GM12878 (cell line): ENCODE data around the gene COL7A1. TPM values are rescaled to one million over a fixed set of nuclear protein-coding genes. Genes with fewer than 3 reads are reported as not detected.
A peak's percentile ranks its signal among the peaks of the same experiment; 100 is the strongest.

Experiments
- BACH1 ChIP-seq: fragments of 450-650 bp; IDR thresholded peaks from 2 replicates; pipeline ENCODE4 v1.6.1; 2017; ENCODE audit warnings: mild to moderate bottlenecking, borderline replicate concordance
- ESRRA ChIP-seq: IDR thresholded peaks from 2 replicates; pipeline ENCODE4 v1.6.1; 2012; ENCODE audit warnings: mild to moderate bottlenecking, low read length, improper control_type of control experiment
- FOS ChIP-seq: IDR thresholded peaks from 3 replicates; pipeline ENCODE4 v1.6.1; 2011; ENCODE audit warnings: borderline replicate concordance; ENCODE audit not compliant: insufficient read length; ENCODE audit errors: extremely low read depth
- GATAD2B ChIP-seq: fragments of 450-650 bp; conservative IDR thresholded peaks from 2 replicates; pipeline ENCODE4 v1.6.1; 2017; ENCODE audit warnings: low read depth, mild to moderate bottlenecking, moderate library complexity
- HDAC2 ChIP-seq: fragments of 200-600 bp; sonication (generic); IDR thresholded peaks from 2 replicates; pipeline ENCODE4 v1.6.1; 2017
- IKZF1 ChIP-seq: fragments of 450-650 bp; conservative IDR thresholded peaks from 2 replicates; pipeline ENCODE4 v1.6.1; 2017; ENCODE audit warnings: antibody characterized with exemption, mild to moderate bottlenecking
- KDM1A ChIP-seq: fragments of 200-600 bp; sonication (generic); IDR thresholded peaks from 2 replicates; pipeline ENCODE4 v1.6.1; 2016; ENCODE audit warnings: borderline replicate concordance
- KLF5 ChIP-seq: fragments of 450-650 bp; IDR thresholded peaks from 2 replicates; pipeline ENCODE4 v1.6.1; 2014; ENCODE audit warnings: mild to moderate bottlenecking; ENCODE audit not compliant: partially characterized antibody
- NBN ChIP-seq: fragments of 450-650 bp; IDR thresholded peaks from 2 replicates; pipeline ENCODE4 v1.6.1; 2016
- NR2F1 ChIP-seq: fragments of 450-650 bp; conservative IDR thresholded peaks from 2 replicates; pipeline ENCODE4 v1.6.1; 2017; ENCODE audit warnings: mild to moderate bottlenecking
- NRF1 ChIP-seq: conservative IDR thresholded peaks from 2 replicates; pipeline ENCODE4 v1.6.1; 2011; ENCODE audit warnings: mild to moderate bottlenecking, low read depth, low read length, improper control_type of control experiment
- PAX5 ChIP-seq: IDR thresholded peaks from 2 replicates; pipeline ENCODE4 v1.6.1; 2011; ENCODE audit warnings: low read depth, low read length, borderline replicate concordance
- POLR2A ChIP-seq: IDR thresholded peaks from 2 replicates; pipeline ENCODE4 v1.6.1; 2011; ENCODE audit warnings: low read depth, mild to moderate bottlenecking, low read length
- POU2F2 ChIP-seq: IDR thresholded peaks from 3 replicates; pipeline ENCODE4 v1.6.1; 2011; ENCODE audit warnings: low read depth, mild to moderate bottlenecking, low read length, borderline replicate concordance
- RELA ChIP-seq: fragments of 450-650 bp; IDR thresholded peaks from 2 replicates; pipeline ENCODE4 v1.8.0; 2014; ENCODE audit warnings: borderline replicate concordance; ENCODE audit not compliant: partially characterized antibody
- SIN3A ChIP-seq: IDR thresholded peaks from 2 replicates; pipeline ENCODE4 v1.6.1; 2012; ENCODE audit warnings: low read depth, low read length, improper control_type of control experiment
- SMARCA5 ChIP-seq: fragments of 450-650 bp; IDR thresholded peaks from 2 replicates; pipeline ENCODE4 v1.6.1; 2017; ENCODE audit warnings: mild to moderate bottlenecking
- WRNIP1 ChIP-seq: IDR thresholded peaks from 2 replicates; pipeline ENCODE4 v1.6.1; 2011; ENCODE audit warnings: low read depth, low read length, improper control_type of control experiment, borderline replicate concordance
- ZNF207 ChIP-seq: fragments of 450-650 bp; IDR thresholded peaks from 2 replicates; pipeline ENCODE4 v1.6.1; 2014; ENCODE audit warnings: antibody characterized with exemption, mild to moderate bottlenecking, borderline replicate concordance
- polyA plus RNA-seq, 11 experiments: library from polyadenylated mRNA; depleted of rRNA in 4 of 11; unstranded in 6 of 11; stranded (reverse) in 5 of 11; fragments of >200 nt; fragmentation: Nextera tagmentation in 4 of 11; fragmentation: Illumina TruSeq in 1 of 11; extraction: Ambion mirVana in 4 of 11; extraction: Trizol in 1 of 11; gene quantifications; 1 replicate in 1 of 11; 2 replicates in 10 of 11; pipeline versions ENCODE4 v1.2.1 to v1.2.3, GENCODE V29; 2011 to 2016; ENCODE audit warnings: inconsistent platforms in 2 of 11, missing spikeins in 2 of 11, low read depth in 1 of 11
- total RNA-seq, 4 experiments: library from RNA; depleted of rRNA in 3 of 4; stranded (reverse); fragments of >200 nt in 3 of 4; fragmentation: Illumina TruSeq in 1 of 4; extraction: Trizol in 1 of 4; gene quantifications; 2 replicates each; pipeline versions ENCODE4 v1.2.1 to v1.2.3, GENCODE V29; 2013 to 2021
- TF ChIP-seq, protein P1 (sequence below): fragments of 150-350 bp; IDR thresholded peaks from 2 replicates; pipeline ENCODE4 v1.6.1; 2014; ENCODE audit warnings: mild to moderate bottlenecking, low read depth, low read length
- TF ChIP-seq, protein P2 (sequence below): IDR thresholded peaks from 2 replicates; pipeline ENCODE4 v1.6.1; 2011; ENCODE audit warnings: low read depth, mild to moderate bottlenecking, low read length, moderate library complexity, borderline replicate concordance; ENCODE audit errors: extremely low read depth
- TF ChIP-seq, protein P3 (sequence below), 3 experiments: IDR thresholded peaks in 2 of 3; conservative IDR thresholded peaks in 1 of 3; 2 replicates each; pipeline ENCODE4 v1.5.1; 2011; ENCODE audit warnings: low read depth in 3 of 3, low read length in 3 of 3, mild to moderate bottlenecking in 3 of 3, control low read depth in 2 of 3, moderate library complexity in 2 of 3, inconsistent platforms in 1 of 3, mixed read lengths in 1 of 3; ENCODE audit not compliant: control insufficient read depth in 2 of 3, insufficient read depth in 1 of 3; ENCODE audit errors: extremely low read depth in 1 of 3
- TF ChIP-seq, protein P4 (sequence below): IDR thresholded peaks from 2 replicates; pipeline ENCODE4 v1.6.1; 2012; ENCODE audit warnings: low read depth, low read length, improper control_type of control experiment
- TF ChIP-seq, protein P5 (sequence below): fragments of 450-650 bp; IDR thresholded peaks from 2 replicates; pipeline ENCODE4 v1.6.1; 2017; ENCODE audit warnings: mild to moderate bottlenecking, low read depth, inconsistent platforms; ENCODE audit not compliant: poor library complexity, severe bottlenecking

Gene COL7A1
- total and polyA plus RNA-seq, 10 of the 15 experiments (the other 5 are each of a cell fraction or from before 2014, with no cell fraction given), result 0.01 to 1.9 (median 0.29) TPM; not detected in 1

DNA sequence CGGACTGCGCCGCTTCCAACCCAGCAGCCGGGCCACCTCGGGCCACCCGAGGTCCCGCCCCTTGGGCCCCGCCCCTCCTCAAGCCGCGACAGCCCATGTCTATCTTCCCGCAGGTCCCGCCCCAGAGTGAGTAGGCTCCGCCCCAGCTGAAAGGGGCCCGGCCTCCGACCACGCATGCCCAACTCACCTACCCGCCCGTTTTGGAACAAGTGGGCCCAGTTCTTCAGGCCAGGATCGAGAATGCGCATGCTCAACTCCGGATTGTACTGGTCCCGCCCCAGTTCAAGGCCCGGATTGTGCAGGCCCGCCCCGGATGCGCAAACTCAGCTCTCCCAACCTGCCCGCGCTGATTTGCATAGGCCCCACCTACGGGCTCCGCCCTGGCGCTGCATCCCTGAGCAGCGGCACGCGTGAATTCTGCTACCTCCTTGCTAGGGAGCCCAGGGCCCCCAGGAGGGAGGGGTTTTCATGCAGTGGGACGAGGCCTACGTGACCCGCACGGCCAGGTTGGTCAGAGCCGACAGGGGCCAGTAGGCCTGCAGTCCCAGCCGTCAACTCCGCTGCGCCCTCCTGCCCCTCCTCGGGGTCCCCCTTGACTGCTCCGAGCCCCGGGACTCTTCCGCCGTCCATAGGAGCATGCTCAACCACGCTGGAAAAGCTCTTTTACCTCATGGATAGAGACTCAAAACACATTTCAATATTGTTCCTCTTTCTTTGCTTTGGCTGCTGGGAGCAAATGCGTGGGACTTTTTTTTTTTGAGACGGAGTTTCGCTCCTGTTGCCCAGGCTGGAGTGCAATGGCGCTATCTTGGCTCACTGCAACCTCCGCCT, 38.1 kb downstream of the COL7A1 start, which contains the start of gene PFKFB4 (continued):
- TF ChIP-seq PAX5 (no peak; the same call in 1 of the 2 replicates), NBN (peak; percentile 89), POLR2A (peak; percentile 77), RELA (peak; percentile 32), NR2F1 (peak; percentile 78), WRNIP1 (no peak), BACH1 (peak; percentile 78), SIN3A (peak; percentile 73), NRF1 (peak; percentile 96), ESRRA (0 out of 2 replicates have a peak, but pooled peaks have one; percentile 13), ZNF207 (0 out of 2 replicates have a peak, but pooled peaks have one; percentile 43), GATAD2B (peak; percentile 91), SMARCA5 (0 out of 2 replicates have a peak, but pooled peaks have one; percentile 38), FOS (no peak), IKZF1 (peak; percentile 98), KDM1A (no peak), KLF5 (peak; percentile 60), HDAC2 (peak; percentile 37; the same call in 1 of the 2 replicates), POU2F2 (peak; percentile 97; the same call in 2 of the 3 replicates)
- TF ChIP-seq, protein P1, sequence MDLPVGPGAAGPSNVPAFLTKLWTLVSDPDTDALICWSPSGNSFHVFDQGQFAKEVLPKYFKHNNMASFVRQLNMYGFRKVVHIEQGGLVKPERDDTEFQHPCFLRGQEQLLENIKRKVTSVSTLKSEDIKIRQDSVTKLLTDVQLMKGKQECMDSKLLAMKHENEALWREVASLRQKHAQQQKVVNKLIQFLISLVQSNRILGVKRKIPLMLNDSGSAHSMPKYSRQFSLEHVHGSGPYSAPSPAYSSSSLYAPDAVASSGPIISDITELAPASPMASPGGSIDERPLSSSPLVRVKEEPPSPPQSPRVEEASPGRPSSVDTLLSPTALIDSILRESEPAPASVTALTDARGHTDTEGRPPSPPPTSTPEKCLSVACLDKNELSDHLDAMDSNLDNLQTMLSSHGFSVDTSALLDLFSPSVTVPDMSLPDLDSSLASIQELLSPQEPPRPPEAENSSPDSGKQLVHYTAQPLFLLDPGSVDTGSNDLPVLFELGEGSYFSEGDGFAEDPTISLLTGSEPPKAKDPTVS, result no peak
- TF ChIP-seq, protein P2, sequence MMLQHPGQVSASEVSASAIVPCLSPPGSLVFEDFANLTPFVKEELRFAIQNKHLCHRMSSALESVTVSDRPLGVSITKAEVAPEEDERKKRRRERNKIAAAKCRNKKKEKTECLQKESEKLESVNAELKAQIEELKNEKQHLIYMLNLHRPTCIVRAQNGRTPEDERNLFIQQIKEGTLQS, result no peak
- TF ChIP-seq, protein P3, sequence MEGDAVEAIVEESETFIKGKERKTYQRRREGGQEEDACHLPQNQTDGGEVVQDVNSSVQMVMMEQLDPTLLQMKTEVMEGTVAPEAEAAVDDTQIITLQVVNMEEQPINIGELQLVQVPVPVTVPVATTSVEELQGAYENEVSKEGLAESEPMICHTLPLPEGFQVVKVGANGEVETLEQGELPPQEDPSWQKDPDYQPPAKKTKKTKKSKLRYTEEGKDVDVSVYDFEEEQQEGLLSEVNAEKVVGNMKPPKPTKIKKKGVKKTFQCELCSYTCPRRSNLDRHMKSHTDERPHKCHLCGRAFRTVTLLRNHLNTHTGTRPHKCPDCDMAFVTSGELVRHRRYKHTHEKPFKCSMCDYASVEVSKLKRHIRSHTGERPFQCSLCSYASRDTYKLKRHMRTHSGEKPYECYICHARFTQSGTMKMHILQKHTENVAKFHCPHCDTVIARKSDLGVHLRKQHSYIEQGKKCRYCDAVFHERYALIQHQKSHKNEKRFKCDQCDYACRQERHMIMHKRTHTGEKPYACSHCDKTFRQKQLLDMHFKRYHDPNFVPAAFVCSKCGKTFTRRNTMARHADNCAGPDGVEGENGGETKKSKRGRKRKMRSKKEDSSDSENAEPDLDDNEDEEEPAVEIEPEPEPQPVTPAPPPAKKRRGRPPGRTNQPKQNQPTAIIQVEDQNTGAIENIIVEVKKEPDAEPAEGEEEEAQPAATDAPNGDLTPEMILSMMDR (IDR thresholded peaks at IDR 0.05 in 2 of 3, conservative IDR thresholded peaks at IDR 0.05 in 1 of 3; ENCODE audit: control insufficient read depth in 2 of 3, extremely low read depth in 1 of 3, insufficient read depth in 1 of 3, low read depth in 3 of 3, low read length in 3 of 3), result peak in 1 of 3 experiments; percentile 11; a peak in 2 of 6 replicates
- TF ChIP-seq, protein P4, sequence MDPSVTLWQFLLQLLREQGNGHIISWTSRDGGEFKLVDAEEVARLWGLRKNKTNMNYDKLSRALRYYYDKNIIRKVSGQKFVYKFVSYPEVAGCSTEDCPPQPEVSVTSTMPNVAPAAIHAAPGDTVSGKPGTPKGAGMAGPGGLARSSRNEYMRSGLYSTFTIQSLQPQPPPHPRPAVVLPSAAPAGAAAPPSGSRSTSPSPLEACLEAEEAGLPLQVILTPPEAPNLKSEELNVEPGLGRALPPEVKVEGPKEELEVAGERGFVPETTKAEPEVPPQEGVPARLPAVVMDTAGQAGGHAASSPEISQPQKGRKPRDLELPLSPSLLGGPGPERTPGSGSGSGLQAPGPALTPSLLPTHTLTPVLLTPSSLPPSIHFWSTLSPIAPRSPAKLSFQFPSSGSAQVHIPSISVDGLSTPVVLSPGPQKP, result 0 out of 2 replicates have a peak, but pooled peaks have one; percentile 58
- TF ChIP-seq, protein P5, sequence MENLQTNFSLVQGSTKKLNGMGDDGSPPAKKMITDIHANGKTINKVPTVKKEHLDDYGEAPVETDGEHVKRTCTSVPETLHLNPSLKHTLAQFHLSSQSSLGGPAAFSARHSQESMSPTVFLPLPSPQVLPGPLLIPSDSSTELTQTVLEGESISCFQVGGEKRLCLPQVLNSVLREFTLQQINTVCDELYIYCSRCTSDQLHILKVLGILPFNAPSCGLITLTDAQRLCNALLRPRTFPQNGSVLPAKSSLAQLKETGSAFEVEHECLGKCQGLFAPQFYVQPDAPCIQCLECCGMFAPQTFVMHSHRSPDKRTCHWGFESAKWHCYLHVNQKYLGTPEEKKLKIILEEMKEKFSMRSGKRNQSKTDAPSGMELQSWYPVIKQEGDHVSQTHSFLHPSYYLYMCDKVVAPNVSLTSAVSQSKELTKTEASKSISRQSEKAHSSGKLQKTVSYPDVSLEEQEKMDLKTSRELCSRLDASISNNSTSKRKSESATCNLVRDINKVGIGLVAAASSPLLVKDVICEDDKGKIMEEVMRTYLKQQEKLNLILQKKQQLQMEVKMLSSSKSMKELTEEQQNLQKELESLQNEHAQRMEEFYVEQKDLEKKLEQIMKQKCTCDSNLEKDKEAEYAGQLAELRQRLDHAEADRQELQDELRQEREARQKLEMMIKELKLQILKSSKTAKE, result no peak
